ENCODE measurements around the gene KRT7.

GRCh38 chr12:52280796-52281560 lies 47.9 kb downstream of the KRT7 start:
- TF ChIP-seq EZH2 (IDR thresholded peaks at IDR 0.05) (no peak), POLR2AphosphoS5 (IDR thresholded peaks at IDR 0.05; ENCODE audit: borderline replicate concordance, low read depth, low read length) (no peak)
